HG02870 (cell line): ENCODE data around the gene FAIM2.

Source experiments
- ATAC-seq: cut with Tn5 transposase; IDR thresholded peaks from one replicate; pipeline ENCODE4 v1.9.1; 2021; ENCODE audit warnings: mild to moderate bottlenecking, moderate library complexity; ENCODE audit not compliant: unreplicated experiment

FAIM2 gene

DNA sequence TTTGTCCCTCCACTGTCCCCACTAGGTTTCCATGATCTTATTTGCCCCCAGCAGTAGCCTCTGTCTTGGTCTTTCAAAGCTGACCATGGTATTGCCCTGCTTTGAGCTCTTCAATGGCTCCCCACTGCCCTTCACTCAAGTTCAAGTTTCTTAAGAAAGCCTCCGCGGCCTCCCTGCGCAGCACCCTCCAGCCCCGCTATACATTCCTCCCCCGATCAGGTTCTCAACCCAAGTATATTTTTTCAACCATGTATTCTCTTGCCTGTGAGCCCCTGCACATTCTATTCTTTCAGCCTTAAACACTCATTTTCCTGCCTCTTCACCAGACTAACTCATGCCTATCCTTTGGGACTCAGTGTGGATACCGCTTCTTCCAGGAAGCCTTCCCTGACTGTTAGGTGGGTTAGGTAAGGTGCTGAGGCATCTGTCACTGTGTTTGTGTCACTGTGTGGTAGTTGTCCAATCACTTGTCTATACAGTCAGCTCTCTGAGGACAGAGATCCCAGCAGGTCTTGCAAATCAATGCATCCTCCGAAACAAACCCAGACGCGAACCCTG lies 4.3 kb downstream of the FAIM2 start:
- no peak for ATAC-seq

DNA sequence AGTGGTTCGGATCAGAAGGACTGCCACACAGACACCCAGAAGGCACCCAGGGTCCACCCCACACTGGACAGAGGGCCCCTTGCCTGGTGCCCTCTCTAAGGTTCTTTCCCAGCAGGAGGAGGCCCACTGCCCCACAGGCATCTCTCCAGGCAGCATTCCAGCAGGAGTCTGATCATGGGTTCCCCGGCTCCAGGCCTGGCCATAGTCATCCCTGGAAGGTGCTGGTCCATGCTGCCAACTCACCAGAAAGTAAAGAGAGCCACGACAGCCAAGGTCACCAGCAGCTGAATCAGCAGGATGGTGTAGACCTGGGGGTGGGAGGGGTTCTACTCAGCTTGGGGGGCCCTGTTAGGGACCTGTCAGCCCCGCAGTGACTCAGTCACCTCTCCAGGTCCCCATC lies 6.4 kb downstream of the FAIM2 start:
- ATAC-seq = no peak

DNA sequence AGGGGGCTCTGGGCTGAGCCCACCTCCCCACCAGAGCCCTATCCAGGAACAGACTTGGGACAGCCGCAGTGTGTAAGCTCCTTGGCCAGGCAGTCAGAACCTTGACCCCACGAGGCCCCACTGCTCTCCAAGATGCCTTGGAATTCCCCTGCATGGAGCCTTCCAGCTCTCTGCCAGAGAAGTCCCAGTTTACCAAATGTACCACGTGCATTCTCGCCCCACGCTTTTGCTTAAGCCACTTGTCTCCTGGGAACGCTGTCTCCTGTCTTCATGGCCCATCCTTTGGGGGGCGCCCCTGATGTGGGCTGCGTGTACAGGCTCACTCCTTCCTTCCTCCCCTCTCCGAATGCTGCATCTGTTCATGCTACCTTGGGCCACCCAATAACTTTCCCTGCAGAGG lies 7.9 kb downstream of the FAIM2 start:
- no peak for ATAC-seq

DNA sequence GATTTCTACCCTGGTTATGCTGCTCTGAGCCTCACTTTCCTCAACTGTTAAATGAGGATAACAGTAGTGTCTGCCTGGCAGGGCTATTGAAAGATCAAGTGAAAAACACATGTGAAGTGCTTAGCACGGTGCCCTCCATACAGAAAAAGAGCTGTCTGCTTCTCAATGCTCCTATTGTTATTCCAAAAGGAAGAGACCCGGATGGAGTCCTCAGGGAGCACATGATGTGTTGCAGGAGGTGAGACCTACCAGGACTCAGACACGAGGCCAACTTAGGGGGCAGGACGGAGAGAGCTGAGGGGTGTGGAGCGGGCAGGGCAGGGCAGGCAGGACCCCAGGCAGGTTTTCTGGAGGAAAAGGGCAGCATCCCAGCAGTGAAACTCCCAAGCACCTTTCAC lies 8.9 kb downstream of the FAIM2 start:
- no peak for ATAC-seq

DNA sequence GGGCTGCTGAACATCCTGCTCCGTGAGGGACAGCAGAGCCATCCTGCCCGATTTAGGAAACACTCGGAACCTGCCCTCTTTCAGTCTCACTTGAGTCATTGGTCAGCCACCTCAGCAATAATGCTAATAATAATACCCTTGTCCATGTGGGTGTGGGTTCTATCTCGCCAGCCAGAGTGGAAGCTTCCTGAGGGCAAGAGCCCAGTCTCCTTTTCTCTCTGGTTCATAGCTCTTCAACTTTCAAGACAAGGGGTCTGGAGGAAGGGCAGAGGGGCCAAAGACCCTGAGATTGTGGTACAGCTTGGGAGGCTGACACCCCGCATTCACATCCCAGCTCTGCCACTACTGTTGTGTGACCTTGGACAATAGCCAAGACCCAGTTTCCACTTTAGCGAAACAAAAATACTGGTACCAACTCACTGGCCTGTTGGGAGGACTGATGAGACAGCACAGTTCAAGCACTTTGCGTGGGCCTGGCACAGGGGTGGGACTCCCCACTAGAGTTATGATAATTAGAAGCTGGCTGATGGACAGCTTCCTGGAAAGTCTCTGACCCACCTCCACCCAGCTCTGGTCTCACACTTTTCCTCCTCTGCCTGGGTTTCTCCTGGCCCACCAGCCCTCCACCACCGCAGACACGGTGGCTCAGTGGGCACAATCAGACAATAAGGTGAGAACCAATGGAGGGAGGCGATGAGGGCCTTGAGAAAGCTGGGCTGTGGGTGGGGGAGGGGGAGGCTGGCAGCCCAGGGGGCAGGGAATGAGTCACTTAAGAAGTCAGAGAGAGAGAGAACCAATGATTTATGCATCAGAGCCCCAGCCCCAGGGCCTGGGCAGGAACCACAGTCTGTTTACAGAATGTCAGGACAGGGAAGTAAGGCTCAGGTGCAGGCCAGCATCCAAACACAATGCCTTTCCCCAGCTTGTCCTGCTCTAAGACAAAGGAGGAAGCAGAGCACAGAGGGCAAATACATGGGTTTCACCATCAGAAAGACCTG lies 9.6 kb downstream of the FAIM2 start:
- no peak for ATAC-seq

DNA sequence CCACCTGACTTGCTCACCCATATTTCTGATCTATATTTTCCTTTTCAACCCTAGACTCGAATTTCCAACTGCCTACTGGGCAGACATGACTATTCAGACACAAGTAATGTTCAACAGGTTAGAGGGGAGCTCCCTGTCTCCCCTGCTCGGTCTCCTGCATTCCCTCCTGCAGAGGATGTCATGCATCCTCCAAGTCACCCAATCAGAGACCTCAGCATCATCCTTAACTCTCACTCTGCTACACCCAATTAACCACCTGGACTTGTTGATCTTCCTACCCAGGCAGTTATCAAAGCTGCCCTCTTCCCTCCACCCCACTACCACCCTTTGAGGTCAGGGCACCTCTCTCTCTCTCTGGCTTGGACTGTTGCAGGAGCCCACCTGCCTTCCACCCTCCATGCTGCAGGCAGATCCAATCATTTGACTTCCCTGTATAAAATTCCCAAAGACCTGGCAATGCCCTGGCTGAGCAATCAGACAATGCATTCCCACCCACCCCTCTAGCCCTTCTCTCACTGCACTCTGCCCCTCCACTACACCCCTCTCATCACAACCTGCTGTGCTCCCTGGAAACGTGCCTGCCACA lies 10.9 kb downstream of the FAIM2 start:
- no peak for ATAC-seq

DNA sequence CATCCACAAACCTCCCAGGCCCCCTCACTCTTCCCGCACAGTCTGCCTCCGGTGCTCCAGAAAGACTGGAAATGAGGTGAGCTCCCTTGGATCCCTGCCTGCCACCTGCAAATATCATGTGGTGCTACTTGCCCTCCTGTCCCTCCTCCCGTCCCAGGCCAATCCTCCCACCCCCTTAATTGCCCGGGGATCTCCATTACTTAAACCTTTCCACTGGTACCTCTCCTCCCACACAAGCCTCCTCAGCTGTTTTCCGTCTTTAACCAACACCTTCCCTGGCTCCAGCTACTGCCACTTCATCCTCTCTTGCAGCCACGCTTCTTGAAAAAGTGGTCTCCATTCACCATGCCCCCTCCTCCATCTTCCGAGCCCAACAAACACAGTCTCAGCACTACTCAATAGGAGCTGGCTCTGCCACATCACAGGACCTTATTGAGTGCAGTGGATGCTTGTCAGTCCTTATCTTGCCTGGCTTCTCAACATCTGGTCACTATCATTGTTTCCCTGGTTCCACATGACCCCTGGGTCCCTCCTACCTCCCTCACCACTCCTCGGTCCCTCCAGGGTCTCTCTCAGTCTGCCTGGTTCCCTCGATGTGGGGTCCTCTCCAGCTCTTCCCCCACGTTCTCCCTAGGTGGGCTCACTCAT lies 11.5 kb downstream of the FAIM2 start:
- no peak for ATAC-seq

DNA sequence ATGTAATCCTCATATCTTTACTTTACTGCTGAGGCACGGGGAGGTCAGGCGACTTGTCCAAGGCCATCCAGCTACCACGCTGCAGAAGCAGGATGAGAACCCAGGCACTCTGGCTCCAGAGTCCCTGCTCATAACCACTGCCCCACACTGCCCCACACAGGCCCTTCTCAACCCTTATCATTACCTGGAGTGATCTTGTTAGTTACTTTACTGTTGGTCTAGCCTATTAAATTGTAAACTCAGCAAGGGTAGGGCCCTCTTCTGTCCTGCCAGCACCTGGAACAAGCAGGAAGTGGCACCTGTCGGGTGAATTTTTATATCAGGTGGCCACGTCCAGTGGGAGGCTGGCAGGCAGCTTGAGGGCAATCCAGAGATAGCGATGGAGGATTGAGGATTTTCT lies 12.2 kb downstream of the FAIM2 start:
- ATAC-seq = no peak

DNA sequence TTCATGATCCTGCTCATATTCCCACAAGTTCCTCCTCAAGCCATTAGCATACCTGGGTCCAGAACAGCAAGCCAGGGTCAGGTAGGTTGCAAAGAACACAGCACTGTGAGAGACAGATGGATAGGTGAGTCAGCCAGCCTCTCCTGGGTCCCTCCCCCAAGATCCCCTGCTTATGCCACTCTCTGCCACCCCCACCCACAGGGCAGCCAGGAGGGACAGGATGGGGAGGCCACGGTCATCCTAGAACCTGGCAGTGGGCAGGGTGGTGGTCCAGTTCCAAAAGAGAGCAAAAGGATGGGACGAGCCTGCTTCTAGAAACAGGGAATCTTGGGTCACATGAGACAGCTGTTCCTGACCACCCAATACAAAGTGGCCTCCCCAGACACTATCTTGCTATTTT lies 12.7 kb downstream of the FAIM2 start:
- no peak for ATAC-seq

DNA sequence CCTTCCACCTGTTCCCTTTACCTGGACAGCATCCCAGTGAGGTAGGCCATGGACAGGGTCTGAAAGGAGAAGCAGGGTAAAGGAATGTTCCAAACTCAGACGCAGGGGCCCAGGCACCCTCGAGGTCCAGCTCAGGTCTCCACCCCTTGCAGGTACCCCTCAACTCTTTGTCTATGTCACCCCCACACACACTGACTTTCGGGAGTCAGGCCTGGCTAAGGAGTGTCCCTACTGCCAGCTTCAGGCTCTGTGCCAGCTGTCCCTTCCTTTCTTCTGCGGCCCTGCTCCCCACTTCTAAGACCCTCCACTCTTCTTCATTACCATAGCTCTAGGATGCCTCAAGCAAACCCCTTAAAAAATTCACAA lies 13.6 kb downstream of the FAIM2 start:
- no peak for ATAC-seq

DNA sequence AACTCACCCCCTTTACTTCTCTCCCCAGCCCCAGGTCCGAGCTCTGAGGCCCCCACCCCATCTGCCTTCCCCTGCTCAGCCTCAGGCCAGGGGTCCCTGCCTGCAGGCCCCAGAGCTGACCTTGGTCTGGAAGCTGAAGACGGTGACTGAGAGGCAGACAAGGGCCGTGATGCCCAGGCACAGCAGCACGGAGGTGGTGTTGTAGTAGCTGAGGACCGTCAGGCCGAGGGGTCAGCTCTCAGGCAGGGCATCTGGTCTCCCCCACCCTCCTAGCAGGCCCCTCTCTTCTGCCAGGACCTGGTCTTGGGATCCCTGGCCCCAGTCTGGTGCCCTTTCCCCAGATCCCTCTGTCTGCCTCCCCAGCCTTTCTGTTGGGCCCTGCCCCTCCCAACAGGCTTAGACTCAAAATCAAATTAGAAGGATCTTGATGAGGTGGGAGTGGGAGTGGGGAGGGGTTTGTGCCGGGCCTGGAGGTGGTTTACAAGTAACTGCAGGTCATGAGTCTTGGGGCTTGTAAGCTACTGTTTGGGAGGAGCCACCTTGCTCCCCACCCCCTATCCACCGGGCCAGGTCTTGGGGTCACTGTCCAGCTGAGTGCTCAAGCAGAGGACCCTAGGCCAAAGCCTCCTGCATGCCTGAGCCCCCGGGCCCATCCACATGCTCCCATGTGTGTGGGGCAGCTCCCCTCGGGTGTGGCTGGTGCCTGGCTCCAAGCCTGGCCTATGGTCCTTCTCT lies 14.2 kb downstream of the FAIM2 start:
- no peak for ATAC-seq

DNA sequence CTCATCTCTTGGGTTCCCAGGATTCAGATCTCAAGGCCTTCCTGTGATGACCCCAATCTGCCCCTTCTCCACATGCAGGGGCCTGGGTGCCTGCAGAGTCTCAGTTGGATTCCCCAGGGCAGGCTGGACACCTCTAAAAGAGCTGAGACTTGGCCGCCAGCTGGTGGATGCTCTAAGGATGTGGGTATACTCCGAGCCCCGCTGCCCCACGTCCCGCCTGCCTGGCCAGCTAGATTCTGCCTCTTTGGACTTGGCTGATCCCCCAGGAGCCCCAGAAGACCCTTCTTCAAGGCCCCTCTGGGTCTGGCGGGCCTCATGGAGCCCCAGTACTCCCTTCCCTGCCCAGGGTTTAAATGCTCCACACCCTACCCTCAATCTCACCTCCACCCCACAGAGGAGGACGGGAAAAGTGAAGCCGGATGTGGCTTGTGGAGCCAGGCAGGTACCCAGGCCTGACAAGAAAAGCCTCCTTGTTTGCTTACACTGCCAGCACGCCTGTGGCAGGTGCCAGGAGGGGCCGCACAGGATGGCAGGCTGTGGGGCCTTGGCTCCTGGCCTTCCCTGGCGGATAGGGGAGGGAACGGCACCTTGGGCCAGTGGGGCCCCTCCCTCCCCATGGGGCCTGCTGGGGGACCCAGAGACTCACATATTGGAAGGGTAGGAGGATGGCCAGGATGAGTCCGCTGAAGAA lies 15.1 kb downstream of the FAIM2 start:
- ATAC-seq = no peak

DNA sequence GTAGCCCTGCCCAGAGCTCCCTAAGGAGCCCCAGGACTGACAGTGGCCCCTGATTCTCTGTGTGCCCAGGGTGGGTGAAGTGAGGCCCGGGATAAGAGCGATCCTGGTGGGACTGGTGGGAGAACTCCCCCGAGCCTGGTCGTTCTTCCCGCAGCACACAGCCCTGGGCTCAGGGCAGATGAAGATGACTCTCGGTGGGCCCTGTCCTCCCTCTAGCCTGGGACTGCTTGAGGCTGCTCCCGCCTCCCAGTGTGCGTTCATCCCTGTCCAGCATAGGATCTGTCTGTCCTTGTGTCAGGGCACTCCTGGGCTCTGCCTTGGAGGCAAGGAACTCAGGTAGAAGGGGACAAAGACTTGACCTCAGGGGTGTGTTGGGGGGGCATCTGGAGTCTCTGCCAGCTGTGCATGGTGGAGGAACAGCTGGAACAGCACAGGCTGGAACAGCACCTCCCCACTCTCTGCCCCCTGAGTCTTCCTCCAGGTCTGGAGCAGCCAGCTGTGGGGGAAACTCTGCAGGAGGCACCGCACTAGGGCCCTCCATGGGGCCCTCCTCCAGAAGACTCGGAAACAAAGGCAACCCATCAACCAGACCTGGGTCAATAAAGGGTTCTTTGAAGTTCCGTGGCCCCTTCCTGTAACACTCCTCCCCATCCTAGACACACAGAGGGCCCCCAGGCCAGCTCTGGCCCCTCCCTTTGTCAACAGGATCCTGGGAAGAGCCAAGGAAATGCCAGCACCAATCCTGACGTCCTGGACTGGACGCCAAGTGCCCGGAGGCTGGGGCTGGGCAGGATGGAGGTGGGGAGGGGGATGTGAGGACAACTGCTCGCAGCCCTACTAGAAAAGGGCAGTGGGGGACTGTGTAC lies 15.9 kb downstream of the FAIM2 start:
- ATAC-seq = no peak

DNA sequence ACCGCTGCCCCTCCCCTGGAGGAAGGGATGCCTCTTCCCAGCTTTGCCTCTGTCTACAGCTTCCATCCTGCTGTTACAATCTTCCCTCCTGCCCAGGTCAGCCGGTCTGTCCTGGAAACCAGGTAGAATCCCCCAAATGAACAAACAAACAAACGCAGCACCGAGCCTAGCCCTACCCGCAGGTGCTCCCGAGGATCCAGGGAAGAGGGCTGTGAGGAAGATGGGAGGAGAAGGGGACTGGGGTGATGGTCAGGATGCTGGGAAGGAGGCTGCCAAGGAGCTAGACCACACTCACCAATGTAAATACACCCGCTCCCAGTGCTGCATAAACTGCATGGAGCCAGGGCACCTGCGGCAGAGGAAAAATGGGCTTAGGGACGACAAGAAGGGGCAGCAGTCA lies 16.6 kb downstream of the FAIM2 start:
- ATAC-seq = no peak

DNA sequence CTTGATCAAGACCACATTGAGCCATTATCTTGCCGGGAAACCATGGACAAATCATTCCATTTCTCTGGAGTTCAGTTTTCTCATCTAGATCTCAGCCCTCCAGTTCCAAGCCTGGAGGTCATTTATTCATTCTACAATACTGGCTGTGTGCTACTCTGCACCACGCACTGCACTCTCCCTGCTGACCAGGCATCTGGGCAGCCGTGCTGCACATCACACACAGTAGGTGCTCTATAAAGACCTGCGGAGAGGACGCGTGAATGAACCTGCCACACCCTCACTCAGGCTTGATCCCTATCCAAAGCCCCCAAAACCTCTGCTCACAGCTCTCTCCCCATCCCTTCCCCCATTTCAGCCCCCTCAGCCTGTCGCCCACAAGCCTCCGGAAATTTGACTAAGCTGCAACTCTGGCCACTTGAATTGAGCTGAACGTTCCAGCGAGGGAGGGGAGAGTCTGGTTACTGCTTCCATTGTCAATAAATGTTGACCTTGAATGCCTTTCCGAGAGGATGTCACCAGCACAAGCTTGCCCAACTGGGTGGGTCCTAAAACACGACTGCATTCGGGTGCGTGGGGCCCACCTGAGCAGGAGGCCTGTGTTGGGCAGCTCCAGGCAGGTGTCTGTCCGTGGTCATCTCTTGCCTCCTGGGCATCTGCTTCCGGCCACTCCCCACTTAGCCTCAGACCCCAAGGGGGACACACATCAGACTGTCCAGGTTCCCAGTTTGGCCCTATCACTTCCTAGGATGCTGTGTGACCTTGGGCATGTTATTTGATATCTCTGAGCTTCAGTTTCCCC lies 17.8 kb downstream of the FAIM2 start:
- ATAC-seq = no peak

DNA sequence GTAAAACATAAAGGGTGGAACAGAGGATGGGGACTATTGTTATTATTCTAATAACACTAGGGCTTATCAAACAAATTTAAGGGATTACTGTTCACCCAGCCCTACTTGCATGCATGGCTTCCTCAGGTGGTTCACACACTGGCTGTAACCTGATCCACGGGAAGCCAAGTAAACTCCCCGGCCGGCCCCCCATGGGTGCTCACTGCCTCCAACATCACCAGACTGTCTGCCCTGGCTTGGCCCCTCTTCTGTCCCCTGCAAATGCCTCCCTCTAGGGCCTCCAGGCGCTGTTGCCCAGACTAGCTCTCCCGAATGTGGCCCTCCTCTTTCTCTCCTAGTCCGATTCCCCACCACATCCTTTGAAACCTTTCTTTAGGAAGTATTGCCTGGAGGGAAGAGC lies 18.6 kb downstream of the FAIM2 start:
- no peak for ATAC-seq

DNA sequence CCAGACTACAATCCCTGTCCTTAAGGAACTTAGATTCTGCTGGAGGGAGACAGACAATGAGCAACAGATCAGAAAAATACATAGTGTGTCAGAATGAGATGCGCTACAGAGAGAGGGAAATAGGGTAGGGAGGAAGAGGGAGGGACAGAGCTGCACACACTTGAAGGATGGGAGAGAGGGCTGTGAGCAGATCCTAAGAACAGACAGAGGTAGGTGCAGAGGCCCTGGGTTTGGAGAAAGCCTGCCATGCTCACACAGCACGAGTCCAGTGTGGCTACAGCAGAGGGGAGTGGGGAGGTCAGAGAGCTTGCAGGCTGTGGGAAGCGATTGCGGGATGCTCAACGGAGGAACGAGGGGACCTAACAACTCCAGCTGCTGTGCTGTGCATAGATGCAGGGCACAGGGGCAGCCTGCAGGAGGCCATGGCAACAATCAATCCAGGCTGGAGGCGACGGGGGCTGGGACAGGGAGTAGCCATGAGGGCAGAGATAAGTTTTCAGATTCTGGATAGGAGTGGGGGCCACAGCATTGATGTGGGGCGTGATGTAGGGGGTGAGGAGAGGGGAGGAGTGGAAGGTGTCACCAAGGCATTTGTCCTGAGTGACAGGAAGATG lies 20.7 kb downstream of the FAIM2 start:
- no peak for ATAC-seq

DNA sequence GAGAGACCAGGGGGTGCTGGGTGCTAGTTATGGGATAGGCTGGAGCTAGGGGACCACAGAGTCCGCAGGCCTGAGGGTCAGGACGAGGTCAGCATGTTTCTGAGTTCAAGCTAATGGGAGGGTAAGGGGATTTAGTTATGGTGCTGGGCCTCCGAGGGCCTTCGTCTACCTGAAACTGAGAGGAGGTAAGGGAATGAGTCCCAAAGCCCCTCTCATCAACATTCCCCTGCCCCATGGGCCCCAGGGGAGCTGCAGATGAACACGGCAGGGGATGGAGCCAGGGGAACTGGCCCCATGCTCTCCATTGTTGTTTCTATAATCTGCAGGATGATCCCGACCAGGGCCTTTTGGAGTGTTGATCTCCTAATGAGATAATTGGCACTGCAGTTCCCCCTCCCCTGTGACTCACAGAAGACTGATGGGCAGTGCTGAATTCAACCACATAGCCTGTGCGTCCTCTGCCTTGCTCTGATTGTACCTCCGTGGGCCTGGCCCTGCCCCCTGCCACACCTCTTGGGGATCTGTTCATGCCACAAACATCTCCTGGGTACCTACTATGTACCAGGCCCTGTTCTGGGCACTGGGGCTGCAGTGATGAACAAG lies 21.4 kb downstream of the FAIM2 start:
- no peak for ATAC-seq
